GM12878 (cell line): ENCODE measurements around the gene DTD1.

Experiments
- BHLHE40 ChIP-seq, 2 experiments: fragments of 450-650 bp in 1 of 2; IDR thresholded peaks; 2 replicates each; pipeline ENCODE4 v1.6.1; 2011 to 2017; ENCODE audit warnings: low read depth in 2 of 2, borderline replicate concordance in 1 of 2, improper control_type of control experiment in 1 of 2, low read length in 1 of 2, mild to moderate bottlenecking in 1 of 2
- CBX5 ChIP-seq: sonication (generic); IDR thresholded peaks from 2 replicates; pipeline ENCODE4 v1.6.1; 2016; ENCODE audit warnings: low read depth, moderate library complexity, mild to moderate bottlenecking, inconsistent platforms
- CHD1 ChIP-seq: IDR thresholded peaks from 2 replicates; pipeline ENCODE4 v1.6.1; 2012; ENCODE audit warnings: low read depth, low read length, improper control_type of control experiment
- CTCF ChIP-seq, 3 experiments: IDR thresholded peaks in 2 of 3; conservative IDR thresholded peaks in 1 of 3; 2 replicates each; pipeline ENCODE4 v1.5.1; 2011; ENCODE audit warnings: low read depth in 3 of 3, low read length in 3 of 3, mild to moderate bottlenecking in 3 of 3, control low read depth in 2 of 3, moderate library complexity in 2 of 3, inconsistent platforms in 1 of 3, mixed read lengths in 1 of 3; ENCODE audit not compliant: control insufficient read depth in 2 of 3, insufficient read depth in 1 of 3; ENCODE audit errors: extremely low read depth in 1 of 3
- POLR2AphosphoS2 ChIP-seq: IDR thresholded peaks from 2 replicates; pipeline ENCODE4 v1.6.1; 2011; ENCODE audit warnings: low read depth, mild to moderate bottlenecking, low read length, improper control_type of control experiment, moderate library complexity
- POLR2AphosphoS5 ChIP-seq: IDR thresholded peaks from 2 replicates; pipeline ENCODE4 v1.6.1; 2011; ENCODE audit warnings: mild to moderate bottlenecking, low read length, inconsistent platforms
- RAD21 ChIP-seq: IDR thresholded peaks from 2 replicates; pipeline ENCODE4 v1.6.1; 2011; ENCODE audit warnings: mild to moderate bottlenecking, low read depth, low read length, moderate library complexity; ENCODE audit not compliant: insufficient read depth
- TCF3 ChIP-seq: IDR thresholded peaks from 2 replicates; pipeline ENCODE4 v1.6.1; 2012; ENCODE audit warnings: low read depth, mild to moderate bottlenecking, low read length, borderline replicate concordance; ENCODE audit not compliant: insufficient read depth
- TF ChIP-seq, protein P1 (sequence below): fragments of 450-650 bp; IDR thresholded peaks from 2 replicates; pipeline ENCODE4 v1.6.1; 2018; ENCODE audit warnings: mild to moderate bottlenecking, low read depth, moderate library complexity; ENCODE audit not compliant: partially characterized antibody
- TF ChIP-seq, protein P2 (sequence below): fragments of 450-650 bp; IDR thresholded peaks from 2 replicates; pipeline ENCODE4 v1.6.1; 2017; ENCODE audit warnings: mild to moderate bottlenecking

DNA sequence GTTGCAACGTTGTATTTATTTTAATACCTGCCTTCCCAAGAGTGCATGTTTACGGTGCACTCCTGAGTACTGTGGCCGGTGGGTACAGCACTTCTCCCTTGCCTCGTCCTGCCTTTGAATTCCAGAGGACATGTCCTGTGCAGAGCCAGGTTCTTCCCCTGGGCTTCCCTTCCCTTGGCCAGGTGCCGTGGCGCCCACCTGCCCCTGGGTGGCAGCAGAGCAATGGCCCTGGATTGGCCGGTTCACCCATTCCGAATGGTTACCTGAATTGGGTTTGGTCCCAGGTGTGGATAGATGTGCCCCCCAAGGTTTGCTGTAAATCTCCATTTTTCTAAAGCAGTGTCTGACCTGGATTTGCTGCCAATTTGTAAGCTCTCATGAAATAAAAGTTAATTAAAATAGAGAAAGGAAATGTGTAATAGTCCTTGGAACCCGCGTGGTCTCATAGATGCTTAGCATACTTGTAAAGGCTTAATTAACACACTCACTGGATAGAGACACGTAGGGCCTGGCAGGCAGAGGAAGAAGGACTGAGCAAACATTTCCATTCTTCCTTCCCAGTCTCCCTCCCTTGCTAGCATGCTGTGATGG is 40.6 kb downstream of the DTD1 start:
- TF ChIP-seq, protein P1, sequence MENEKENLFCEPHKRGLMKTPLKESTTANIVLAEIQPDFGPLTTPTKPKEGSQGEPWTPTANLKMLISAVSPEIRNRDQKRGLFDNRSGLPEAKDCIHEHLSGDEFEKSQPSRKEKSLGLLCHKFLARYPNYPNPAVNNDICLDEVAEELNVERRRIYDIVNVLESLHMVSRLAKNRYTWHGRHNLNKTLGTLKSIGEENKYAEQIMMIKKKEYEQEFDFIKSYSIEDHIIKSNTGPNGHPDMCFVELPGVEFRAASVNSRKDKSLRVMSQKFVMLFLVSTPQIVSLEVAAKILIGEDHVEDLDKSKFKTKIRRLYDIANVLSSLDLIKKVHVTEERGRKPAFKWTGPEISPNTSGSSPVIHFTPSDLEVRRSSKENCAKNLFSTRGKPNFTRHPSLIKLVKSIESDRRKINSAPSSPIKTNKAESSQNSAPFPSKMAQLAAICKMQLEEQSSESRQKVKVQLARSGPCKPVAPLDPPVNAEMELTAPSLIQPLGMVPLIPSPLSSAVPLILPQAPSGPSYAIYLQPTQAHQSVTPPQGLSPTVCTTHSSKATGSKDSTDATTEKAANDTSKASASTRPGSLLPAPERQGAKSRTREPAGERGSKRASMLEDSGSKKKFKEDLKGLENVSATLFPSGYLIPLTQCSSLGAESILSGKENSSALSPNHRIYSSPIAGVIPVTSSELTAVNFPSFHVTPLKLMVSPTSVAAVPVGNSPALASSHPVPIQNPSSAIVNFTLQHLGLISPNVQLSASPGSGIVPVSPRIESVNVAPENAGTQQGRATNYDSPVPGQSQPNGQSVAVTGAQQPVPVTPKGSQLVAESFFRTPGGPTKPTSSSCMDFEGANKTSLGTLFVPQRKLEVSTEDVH, result no peak
- no peak for TF ChIP-seq BHLHE40 (IDR thresholded peaks at IDR 0.05; ENCODE audit: borderline replicate concordance in 1 of 2, low read depth in 2 of 2, low read length in 1 of 2)
- no peak for TF ChIP-seq CHD1
- no peak for TF ChIP-seq POLR2AphosphoS2
- TF ChIP-seq CBX5, result no peak
- TF ChIP-seq, protein P2, sequence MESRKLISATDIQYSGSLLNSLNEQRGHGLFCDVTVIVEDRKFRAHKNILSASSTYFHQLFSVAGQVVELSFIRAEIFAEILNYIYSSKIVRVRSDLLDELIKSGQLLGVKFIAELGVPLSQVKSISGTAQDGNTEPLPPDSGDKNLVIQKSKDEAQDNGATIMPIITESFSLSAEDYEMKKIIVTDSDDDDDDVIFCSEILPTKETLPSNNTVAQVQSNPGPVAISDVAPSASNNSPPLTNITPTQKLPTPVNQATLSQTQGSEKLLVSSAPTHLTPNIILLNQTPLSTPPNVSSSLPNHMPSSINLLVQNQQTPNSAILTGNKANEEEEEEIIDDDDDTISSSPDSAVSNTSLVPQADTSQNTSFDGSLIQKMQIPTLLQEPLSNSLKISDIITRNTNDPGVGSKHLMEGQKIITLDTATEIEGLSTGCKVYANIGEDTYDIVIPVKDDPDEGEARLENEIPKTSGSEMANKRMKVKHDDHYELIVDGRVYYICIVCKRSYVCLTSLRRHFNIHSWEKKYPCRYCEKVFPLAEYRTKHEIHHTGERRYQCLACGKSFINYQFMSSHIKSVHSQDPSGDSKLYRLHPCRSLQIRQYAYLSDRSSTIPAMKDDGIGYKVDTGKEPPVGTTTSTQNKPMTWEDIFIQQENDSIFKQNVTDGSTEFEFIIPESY, result no peak
- TF ChIP-seq RAD21, result peak; percentile 51
- peak; percentile 40 to 59 (median 56) for TF ChIP-seq CTCF (IDR thresholded peaks at IDR 0.05 in 2 of 3, conservative IDR thresholded peaks at IDR 0.05 in 1 of 3; ENCODE audit: control insufficient read depth in 2 of 3, extremely low read depth in 1 of 3, insufficient read depth in 1 of 3, low read depth in 3 of 3, low read length in 3 of 3)
- TF ChIP-seq POLR2AphosphoS5, result no peak
- no peak for TF ChIP-seq TCF3
